ENCODE data around the gene FERMT3.

DNA sequence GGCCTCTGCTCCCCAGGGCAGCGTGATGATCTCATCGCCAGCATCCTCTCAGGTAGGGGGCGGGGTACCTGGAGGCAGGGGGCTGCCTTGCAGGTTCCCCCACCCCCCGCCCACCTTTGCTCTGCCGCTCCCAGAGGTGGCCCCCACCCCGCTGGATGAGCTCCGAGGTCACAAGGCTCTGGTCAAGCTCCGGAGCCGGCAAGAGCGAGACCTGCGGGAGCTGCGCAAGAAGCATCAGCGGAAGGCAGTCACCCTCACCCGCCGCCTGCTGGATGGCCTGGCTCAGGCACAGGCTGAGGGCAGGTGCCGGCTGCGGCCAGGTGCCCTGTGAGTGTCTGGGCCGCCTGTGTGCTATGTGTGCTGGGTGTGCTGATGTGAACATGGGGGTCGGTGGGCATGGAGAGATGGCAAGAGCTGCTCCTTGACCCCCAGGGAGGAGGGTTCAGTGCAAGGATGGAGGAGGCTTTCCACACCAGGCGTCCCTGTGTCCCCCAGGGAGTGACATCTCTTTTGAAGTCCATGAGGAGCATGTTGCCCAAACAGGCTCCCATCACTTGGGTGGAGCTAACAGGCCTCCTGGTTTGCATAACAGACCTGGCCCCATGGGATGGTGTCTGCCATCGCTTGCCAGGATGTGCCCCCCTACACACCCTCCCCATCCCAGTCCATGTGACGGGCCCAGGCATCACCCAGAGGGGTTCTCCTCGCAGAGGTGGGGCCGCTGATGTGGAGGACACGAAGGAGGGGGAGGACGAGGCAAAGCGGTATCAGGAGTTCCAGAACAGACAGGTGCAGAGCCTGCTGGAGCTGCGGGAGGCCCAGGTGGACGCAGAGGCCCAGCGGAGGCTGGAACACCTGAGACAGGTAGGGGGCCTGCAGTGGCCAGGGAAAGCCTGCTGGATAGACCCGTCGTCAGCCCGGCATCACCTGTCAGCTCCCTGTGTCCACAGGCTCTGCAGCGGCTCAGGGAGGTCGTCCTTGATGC lies 58.9 kb downstream of the FERMT3 start:
- TF ChIP-seq POLR2AphosphoS5 (IDR thresholded peaks at IDR 0.05; ENCODE audit: low read depth, low read length) (no peak), TAF1 (IDR thresholded peaks at IDR 0.05; ENCODE audit: borderline replicate concordance, insufficient read depth, low read length) (no peak), SIN3A (IDR thresholded peaks at IDR 0.05; ENCODE audit: borderline replicate concordance, insufficient read depth, low read length) (no peak), FOXP2 (optimal IDR thresholded peaks at IDR 0.05; ENCODE audit: borderline replicate concordance, extremely low read depth, extremely low read length, insufficient read depth) (no peak)
- TF ChIP-seq, protein P1, sequence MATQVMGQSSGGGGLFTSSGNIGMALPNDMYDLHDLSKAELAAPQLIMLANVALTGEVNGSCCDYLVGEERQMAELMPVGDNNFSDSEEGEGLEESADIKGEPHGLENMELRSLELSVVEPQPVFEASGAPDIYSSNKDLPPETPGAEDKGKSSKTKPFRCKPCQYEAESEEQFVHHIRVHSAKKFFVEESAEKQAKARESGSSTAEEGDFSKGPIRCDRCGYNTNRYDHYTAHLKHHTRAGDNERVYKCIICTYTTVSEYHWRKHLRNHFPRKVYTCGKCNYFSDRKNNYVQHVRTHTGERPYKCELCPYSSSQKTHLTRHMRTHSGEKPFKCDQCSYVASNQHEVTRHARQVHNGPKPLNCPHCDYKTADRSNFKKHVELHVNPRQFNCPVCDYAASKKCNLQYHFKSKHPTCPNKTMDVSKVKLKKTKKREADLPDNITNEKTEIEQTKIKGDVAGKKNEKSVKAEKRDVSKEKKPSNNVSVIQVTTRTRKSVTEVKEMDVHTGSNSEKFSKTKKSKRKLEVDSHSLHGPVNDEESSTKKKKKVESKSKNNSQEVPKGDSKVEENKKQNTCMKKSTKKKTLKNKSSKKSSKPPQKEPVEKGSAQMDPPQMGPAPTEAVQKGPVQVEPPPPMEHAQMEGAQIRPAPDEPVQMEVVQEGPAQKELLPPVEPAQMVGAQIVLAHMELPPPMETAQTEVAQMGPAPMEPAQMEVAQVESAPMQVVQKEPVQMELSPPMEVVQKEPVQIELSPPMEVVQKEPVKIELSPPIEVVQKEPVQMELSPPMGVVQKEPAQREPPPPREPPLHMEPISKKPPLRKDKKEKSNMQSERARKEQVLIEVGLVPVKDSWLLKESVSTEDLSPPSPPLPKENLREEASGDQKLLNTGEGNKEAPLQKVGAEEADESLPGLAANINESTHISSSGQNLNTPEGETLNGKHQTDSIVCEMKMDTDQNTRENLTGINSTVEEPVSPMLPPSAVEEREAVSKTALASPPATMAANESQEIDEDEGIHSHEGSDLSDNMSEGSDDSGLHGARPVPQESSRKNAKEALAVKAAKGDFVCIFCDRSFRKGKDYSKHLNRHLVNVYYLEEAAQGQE (IDR thresholded peaks at IDR 0.05; ENCODE audit: insufficient read depth in 1 of 2, low read depth in 2 of 2, low read length in 2 of 2), result no peak
